ENCODE data around the gene RARG. TPM values are rescaled to one million over a fixed set of nuclear protein-coding genes. Genes with fewer than 3 reads are reported as not detected.

Gene RARG
- total and polyA plus RNA-seq, 2 donors (not counting 3 experiments of a cell fraction or from before 2014, with no cell fraction given): 9.9 to 19.5 TPM

DNA sequence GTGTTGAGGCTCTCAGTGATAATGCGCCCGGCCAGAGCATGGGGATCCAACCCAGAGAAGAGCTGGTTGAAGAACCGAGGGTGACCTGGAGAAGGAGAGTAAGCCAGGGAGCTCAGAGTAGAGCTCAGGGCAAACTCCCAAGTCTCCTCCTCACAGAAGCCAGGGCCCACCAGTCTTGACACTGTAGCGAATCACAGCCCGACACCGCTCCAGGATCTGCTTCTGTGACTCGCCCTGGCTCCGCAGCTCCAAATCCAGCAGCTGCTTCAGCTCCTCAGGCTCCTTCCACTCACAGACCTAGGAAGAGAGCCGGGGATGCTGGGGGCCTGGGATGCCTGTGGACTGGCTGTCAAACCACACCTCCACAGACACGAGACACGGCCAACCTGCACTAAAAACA is 59.7 kb downstream of the RARG start:
- H2AFZ ChIP-seq (ENCODE audit: low read depth, low read length): no peak overlapping the region

DNA sequence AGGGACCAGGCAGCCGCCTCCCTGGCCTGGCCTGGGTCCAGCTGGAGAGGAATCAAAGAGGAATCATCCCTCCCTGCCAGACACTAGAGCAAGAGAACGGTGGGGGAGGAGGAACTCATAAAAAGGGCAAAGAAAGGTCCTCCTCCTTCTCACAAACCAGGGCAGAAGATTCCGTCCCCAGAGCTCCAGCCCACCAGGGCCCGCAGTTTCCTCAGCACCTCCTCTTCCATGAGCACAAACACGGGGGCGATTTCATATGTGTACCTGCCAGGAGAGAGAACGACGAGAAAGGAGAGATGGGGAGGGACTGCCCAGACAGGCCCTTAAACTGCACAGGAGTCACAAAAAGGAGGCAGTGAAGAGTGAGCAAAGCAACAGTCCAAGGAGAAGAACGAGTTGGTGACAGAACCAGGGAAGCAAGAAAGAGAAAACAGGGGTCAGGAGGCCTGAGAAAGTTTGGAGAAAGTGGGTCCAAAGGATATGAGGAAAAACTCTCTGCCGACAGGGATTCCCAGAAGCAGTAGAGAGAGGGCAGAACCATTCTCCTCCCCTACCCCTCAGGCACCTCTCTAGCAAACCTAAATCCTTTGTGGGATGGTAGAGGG is 60.2 kb downstream of the RARG start:
- Histone ChIP-seq H4K20me1 (replicated peaks; ENCODE audit: control insufficient read depth, extremely low read depth, insufficient read depth, low read length) (no peaks in the 10 kb centered on the region), H3K4me1 (ENCODE audit: control insufficient read depth, extremely low read depth, insufficient read depth, low read length) (no peaks in the 10 kb centered on the region), H3K36me3 (ENCODE audit: control insufficient read depth in 2 of 2, extremely low read depth in 1 of 2, insufficient read depth in 2 of 2, low read length in 2 of 2) (peaks cover 0 to 7% of the 10 kb centered on the region in 2 experiments), H3K79me2 (ENCODE audit: control insufficient read depth, insufficient read depth, low read length) (no peaks in the 10 kb centered on the region), H3K9me1 (replicated peaks; ENCODE audit: control insufficient read depth, extremely low read depth, insufficient read depth, low read length) (no peaks in the 10 kb centered on the region), H3K9ac (replicated peaks; ENCODE audit: extremely low read depth, insufficient read depth, low read length) (no peak overlapping the region), H2AFZ (ENCODE audit: low read depth, low read length) (no peak overlapping the region), H3K9me3 (replicated peaks; ENCODE audit: control insufficient read depth, insufficient read depth, low read length) (no peaks in the 10 kb centered on the region), H3K27ac (ENCODE audit: insufficient read depth, low read depth, low read length) (no peak overlapping the region), H3K27me3 (ENCODE audit: control insufficient read depth in 2 of 2, insufficient read depth in 2 of 2, low read length in 2 of 2) (no peaks in the 10 kb centered on the region), H3K4me3 (replicated peaks in 1 of 3; ENCODE audit: insufficient read depth in 1 of 3, low read depth in 1 of 3, low read length in 3 of 3) (no peak overlapping the region), H3K4me2 (ENCODE audit: insufficient read depth, low read length) (no peak overlapping the region)
- TF ChIP-seq JUN (IDR thresholded peaks at IDR 0.05; ENCODE audit: borderline replicate concordance, insufficient read depth, insufficient read length, low read depth) (no peak), FOS (IDR thresholded peaks at IDR 0.05; ENCODE audit: borderline replicate concordance, insufficient read depth, low read length) (no peak), GATA2 (IDR thresholded peaks at IDR 0.05; ENCODE audit: insufficient read depth, insufficient read length, low read depth, low read length) (no peak), MYC (IDR thresholded peaks at IDR 0.05; ENCODE audit: low read depth, low read length) (no peak), POLR2AphosphoS5 (IDR thresholded peaks at IDR 0.05; ENCODE audit: insufficient read depth, low read depth, low read length) (no peak), EZH2 (IDR thresholded peaks at IDR 0.05; ENCODE audit: borderline replicate concordance, low read depth, low read length, severe bottlenecking) (no peak)
- TF ChIP-seq, protein P1, sequence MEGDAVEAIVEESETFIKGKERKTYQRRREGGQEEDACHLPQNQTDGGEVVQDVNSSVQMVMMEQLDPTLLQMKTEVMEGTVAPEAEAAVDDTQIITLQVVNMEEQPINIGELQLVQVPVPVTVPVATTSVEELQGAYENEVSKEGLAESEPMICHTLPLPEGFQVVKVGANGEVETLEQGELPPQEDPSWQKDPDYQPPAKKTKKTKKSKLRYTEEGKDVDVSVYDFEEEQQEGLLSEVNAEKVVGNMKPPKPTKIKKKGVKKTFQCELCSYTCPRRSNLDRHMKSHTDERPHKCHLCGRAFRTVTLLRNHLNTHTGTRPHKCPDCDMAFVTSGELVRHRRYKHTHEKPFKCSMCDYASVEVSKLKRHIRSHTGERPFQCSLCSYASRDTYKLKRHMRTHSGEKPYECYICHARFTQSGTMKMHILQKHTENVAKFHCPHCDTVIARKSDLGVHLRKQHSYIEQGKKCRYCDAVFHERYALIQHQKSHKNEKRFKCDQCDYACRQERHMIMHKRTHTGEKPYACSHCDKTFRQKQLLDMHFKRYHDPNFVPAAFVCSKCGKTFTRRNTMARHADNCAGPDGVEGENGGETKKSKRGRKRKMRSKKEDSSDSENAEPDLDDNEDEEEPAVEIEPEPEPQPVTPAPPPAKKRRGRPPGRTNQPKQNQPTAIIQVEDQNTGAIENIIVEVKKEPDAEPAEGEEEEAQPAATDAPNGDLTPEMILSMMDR (IDR thresholded peaks at IDR 0.05; ENCODE audit: extremely low read depth in 1 of 2, insufficient read depth in 1 of 2, low read depth in 1 of 2, low read length in 2 of 2): no peak
- TF ChIP-seq, protein P2, sequence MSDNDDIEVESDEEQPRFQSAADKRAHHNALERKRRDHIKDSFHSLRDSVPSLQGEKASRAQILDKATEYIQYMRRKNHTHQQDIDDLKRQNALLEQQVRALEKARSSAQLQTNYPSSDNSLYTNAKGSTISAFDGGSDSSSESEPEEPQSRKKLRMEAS (IDR thresholded peaks at IDR 0.05; ENCODE audit: insufficient read depth, insufficient read length): no peak
- intact Hi-C loops (cut with micrococcal nuclease) (no loop called here), dilution Hi-C loops (cut with MboI; ENCODE audit: extremely low pct_ligation_motif_present, low sequenced_read_pairs) (no loop called here)
- DNase-seq (ENCODE audit: low read depth, low spot score) (no peak), FAIRE-seq (no peak)
- CTCF ChIA-PET: interaction anchor here (1.0 to 2.9 kb wide), 3 partner anchors 12 to 18 kb away, joined by 3 to 20 read pairs (median 4); no protein-coding TSS in a partner anchor
- BruUV-seq (replicated peaks): no TSS peak
- POLR2A ChIA-PET: no interaction called here

More for the DNA sequence above, 59.7 kb downstream of the RARG start:
- dilution Hi-C loops (cut with MboI; ENCODE audit: extremely low pct_ligation_motif_present, low sequenced_read_pairs): no loop called here
- Histone ChIP-seq H3K79me2 (ENCODE audit: control insufficient read depth, insufficient read depth, low read length) (no peaks in the 10 kb centered on the region), H3K36me3 (ENCODE audit: control insufficient read depth in 2 of 2, extremely low read depth in 1 of 2, insufficient read depth in 2 of 2, low read length in 2 of 2) (peaks cover 0 to 7% of the 10 kb centered on the region in 2 experiments), H3K4me1 (ENCODE audit: control insufficient read depth, extremely low read depth, insufficient read depth, low read length) (no peaks in the 10 kb centered on the region), H3K4me3 (replicated peaks in 1 of 3; ENCODE audit: insufficient read depth in 1 of 3, low read depth in 1 of 3, low read length in 3 of 3) (no peak overlapping the region), H3K9me1 (replicated peaks; ENCODE audit: control insufficient read depth, extremely low read depth, insufficient read depth, low read length) (no peaks in the 10 kb centered on the region), H3K27me3 (ENCODE audit: control insufficient read depth in 2 of 2, insufficient read depth in 2 of 2, low read length in 2 of 2) (no peaks in the 10 kb centered on the region), H3K9me3 (replicated peaks; ENCODE audit: control insufficient read depth, insufficient read depth, low read length) (no peaks in the 10 kb centered on the region), H4K20me1 (replicated peaks; ENCODE audit: control insufficient read depth, extremely low read depth, insufficient read depth, low read length) (no peaks in the 10 kb centered on the region), H3K9ac (replicated peaks; ENCODE audit: extremely low read depth, insufficient read depth, low read length) (no peak overlapping the region), H3K4me2 (ENCODE audit: insufficient read depth, low read length) (no peak overlapping the region), H3K27ac (ENCODE audit: insufficient read depth, low read depth, low read length) (no peak overlapping the region)
- TF ChIP-seq, protein P1 (IDR thresholded peaks at IDR 0.05; ENCODE audit: extremely low read depth in 1 of 2, insufficient read depth in 1 of 2, low read depth in 1 of 2, low read length in 2 of 2): no peak
- TF ChIP-seq POLR2AphosphoS5 (IDR thresholded peaks at IDR 0.05; ENCODE audit: insufficient read depth, low read depth, low read length) (no peak), JUN (IDR thresholded peaks at IDR 0.05; ENCODE audit: borderline replicate concordance, insufficient read depth, insufficient read length, low read depth) (no peak), FOS (IDR thresholded peaks at IDR 0.05; ENCODE audit: borderline replicate concordance, insufficient read depth, low read length) (no peak)
- FAIRE-seq: no peak
- no TSS peak for BruUV-seq (replicated peaks)
- ChIA-PET CTCF (interaction anchor here (1.0 to 2.9 kb wide), 4 partner anchors 12 to 106 kb away, joined by 3 to 20 read pairs (median 4); no protein-coding TSS in a partner anchor), POLR2A (no interaction called here)
- intact Hi-C loops (cut with micrococcal nuclease): no loop called here
- no peak for DNase-seq (ENCODE audit: low read depth, low spot score)
